HuH-7 (cell line): ENCODE measurements around the gene ADCY3.

ENCODE experiments used
- DNase-seq: peaks from one replicate; pipeline ENCODE4 v3.0.0; 2011; ENCODE audit warnings: low spot score

Gene ADCY3

DNA sequence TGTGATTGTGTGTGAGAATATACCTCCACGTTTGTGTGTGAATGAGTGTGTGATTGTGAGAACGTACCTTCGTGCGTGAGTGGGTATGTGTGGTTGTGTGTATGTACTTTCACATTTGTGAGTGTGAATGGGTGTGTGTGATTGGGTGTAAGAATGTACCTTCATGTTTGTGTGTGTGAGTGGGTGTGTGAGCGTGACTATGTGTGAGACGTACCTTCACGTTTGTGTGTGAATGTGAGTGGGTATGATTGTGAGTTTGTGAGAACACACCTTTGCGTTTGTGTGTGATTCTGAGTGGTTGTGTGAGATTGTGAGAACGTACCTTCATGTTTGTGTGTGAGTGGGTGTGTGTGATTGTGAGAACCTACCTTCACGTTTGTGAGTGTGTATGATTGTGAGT, 5.8 kb upstream of the ADCY3 start:
- DNase-seq = no peak

DNA sequence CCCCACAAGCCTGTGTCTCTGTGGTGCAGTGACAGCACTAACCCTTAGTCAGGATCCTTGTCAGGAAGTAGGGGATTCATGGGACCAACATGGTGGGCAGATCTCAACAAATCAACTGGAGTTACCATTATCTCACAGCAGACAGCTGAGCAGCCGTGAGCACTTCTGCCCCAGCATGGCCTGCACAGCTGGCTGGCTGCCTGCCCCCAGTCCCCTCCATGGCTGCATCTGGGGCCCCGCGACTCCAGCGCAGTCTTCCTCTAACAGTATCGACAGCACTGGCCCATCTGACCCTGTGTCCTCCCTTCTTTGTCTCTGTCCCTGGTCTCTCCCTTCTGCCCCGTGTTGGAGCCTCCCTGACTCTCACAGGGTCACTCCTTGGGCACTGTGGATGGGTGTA, 4.7 kb upstream of the ADCY3 start:
- no peak for DNase-seq

- no peak for DNase-seq
Observed at GRCh38 chr2:24924266-24924665, 4.2 kb upstream of the ADCY3 start.

DNA sequence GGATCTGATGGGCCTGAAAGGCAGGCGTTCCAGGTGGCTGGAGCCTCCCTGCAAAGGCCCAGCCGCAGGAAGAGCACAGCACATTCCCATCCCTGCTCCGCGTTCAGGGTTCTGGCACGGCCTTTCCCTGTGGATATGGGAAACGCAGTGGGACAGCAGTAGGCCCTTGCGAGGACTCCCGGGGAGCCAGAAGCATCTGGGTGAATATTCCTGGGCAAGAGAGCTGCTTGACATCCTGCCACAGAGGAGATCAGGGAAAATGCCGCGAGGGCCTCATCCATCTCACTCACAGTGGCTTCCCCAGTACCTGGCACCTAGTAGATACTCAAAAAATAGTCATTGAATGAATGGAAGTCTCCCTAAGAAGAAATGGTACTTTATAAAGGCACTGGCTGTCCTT, 3.1 kb upstream of the ADCY3 start:
- DNase-seq = no peak

GRCh38 chr2:24922556-24922955, 2.5 kb upstream of the ADCY3 start:
- DNase-seq = no peak

- peak; percentile 85 for DNase-seq
Observed at GRCh38 chr2:24920809-24921441, 888 bp upstream of the ADCY3 start.

DNA sequence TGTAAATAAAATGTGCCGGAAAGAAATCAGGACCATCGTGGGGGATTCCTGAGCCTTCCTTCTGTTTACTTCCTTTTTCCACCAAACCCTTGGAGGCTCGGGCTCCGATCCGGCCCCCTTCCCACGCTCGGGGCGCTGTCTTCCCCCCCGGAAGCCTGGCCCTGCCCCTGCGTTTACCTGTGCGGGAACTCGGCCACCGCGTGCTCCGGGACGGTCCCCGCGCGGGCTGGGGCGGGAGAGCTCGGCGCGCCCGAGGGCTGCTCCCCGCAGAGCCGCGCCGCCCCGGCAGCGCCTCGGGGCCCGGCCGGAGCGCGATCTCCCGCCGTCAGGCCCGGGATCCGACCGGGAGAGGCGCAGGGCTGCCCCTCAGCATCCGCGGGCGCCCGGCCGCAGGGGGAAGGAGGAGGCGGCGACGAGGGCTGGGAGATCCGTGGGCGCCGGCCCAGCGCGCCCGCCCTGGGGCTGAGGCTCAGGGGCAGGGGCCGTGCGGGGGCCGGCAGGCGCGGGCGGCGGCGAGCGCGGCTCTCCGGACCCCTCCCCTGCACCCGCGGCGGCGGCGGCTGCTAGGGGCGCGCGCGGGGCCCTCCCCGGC, 435 bp downstream of the ADCY3 start:
- peak; percentile 28 for DNase-seq

DNA sequence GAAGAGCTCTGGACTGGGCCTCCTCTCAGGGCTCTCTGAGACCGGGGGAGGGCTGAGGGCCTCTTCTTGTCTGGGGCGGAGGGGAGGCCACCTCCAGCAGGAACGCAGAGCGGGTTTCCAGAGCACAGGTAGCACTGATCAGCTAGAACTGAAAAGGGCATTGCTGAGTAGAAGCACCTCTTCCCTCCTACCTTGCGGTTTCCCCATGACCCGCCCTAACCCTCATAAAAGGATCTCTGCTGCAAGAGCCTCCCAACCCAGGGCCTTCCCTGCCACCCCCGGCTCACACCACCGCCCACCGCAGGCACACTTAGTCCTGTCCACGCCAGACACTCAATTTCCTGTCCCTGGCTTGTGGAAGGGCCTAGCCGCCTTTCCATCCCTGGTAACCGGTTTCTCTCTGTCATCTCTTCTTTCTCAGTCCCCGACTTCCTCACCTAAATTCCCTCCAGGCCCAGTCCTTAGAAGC, 966 bp downstream of the ADCY3 start:
- peak; percentile 53 for DNase-seq

DNA sequence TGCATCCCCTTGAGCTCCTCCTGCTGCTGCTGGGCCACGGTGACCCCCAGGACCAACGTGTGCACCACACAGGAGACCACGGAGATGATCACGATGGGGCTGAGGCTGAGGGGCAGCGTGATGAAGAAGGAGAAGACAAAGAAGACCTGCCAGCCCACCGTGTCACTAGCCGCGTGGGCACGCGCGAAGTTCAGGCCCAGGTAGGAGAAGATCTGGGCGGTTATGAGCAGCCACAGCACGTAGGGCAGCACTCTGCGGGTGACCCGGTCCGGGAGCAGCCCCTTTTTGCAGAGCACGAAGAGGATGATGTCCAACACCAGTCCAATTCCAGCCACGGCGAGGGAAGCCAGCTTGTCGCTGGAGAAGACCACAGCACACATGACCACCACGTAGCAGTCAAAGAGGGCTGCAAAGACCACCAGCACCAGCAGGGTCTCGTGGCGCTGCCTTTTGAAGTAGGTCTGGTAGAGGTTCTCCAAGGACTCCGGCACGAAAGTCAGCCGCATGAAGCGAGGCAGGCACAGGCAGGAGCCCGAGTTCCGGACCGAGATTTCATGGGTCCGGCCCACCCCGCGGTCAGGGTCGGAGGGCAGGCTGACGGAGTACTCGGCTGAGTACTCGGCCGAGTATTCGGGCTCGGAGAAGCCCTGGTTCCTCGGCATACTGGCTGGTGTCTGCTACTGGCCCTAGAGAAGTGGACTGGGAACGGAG, 1.6 kb downstream of the ADCY3 start:
- DNase-seq = no peak

DNA sequence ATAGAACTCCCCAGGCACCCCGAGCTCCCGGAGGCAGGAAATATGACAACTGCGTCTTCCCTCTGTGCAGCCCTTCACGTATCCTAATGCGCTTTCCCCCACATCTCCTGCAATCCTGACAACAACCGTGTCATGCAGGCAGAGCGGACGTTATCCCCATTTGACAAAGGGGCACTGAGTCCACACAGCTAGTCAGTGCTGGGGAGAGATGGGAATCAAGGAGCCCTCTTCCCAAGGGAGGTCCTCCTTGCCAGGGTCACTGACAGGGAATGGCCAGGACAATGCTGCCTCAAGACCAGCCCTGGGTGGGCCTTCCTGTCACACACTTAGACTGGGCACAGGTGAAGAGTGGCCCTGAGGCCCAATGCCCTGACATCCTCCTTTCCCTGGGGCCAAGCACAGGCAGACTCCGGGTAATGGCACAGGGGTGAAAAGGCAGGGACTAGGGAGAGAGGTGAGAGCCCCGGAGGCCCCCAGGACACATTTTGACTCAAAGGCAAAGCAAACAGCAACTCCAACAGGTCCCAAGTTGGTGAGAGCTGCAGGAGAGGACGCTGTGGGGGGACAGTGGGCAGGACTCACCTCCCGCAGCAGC, 2.2 kb downstream of the ADCY3 start:
- DNase-seq = no peak

DNA sequence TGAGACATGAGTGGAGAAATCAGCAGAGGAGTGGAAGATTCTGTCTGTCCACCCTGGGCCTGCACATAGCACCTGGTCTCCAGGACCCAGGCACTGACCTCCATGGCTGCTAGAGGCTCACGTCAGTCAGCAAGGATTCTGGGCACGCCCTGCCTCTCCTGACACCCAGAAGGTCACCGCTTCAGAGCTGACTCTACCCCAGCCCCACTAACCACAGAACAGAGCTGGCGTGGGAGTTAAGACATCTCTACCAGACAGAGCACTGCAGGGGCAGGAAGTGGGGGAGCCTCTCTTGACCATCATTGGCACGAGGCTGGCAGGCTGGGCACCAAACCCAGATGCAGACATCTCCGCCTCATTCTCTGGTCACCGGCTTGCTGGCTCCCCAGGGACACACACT, 3.0 kb downstream of the ADCY3 start:
- no peak for DNase-seq

- DNase-seq = no peak
Observed at GRCh38 chr2:24915796-24916195, 4.2 kb downstream of the ADCY3 start.

- DNase-seq = no peak
Observed at GRCh38 chr2:24915175-24915574, 4.9 kb downstream of the ADCY3 start.

GRCh38 chr2:24914713-24915112, 5.3 kb downstream of the ADCY3 start:
- no peak for DNase-seq

GRCh38 chr2:24913911-24914310, 6.1 kb downstream of the ADCY3 start:
- DNase-seq = no peak

DNA sequence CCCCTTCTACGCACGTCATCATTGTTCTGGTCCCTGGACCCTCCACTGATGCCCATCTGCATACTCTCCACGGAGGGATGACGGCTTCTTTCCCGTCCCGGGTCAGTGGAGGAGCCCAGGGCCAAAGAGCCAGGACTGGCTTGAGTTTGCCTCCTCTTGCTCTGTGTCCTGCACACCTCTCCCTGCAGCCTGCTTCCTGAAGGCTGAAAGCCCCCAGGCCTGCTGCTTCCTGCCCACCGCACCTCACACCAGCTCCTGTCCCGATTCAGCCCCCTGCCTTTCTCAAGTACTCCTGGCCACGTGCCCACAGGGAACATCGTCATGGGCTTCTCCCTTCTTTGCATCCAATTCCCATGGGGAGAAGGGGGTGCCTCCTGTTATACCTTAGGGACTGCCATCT, 7.1 kb downstream of the ADCY3 start:
- DNase-seq = no peak

DNA sequence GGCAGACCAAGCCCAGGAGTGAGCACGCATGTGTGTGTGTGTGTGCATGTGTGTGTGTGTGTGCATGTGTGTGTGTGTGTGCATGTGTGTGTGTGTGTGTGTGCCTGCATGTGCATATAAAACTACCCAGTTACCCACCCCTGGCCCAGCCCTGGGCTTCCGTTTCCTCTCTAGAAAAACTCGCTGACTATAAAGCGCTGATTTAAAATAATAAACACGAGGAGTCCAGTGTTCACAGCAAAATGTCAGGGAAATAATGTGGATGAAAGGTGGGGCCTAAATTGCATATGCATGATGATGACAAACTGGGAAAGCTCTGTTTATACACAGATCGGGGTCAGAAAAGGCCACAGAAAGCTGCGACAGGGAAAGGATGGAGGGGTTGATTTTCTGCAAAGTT, 7.5 kb downstream of the ADCY3 start:
- DNase-seq = no peak

DNA sequence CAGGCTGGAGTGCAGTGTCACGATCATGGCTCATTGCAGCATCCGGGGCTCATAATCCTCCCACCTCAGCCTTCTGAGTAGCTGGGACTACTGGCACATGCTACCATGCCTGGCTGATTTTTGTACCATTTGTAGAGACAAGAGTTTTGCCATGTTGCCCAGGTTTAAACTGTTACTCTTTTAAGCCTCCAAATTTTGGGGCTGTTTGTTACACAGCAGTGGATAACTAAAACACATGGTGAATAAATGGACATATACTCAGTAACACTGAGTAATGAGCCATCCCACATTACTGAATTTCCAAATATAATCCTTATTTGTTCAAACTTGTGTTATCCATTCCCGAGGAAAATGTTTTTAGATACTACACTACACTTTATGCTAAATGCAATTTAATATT, 9.8 kb downstream of the ADCY3 start:
- DNase-seq = no peak

DNA sequence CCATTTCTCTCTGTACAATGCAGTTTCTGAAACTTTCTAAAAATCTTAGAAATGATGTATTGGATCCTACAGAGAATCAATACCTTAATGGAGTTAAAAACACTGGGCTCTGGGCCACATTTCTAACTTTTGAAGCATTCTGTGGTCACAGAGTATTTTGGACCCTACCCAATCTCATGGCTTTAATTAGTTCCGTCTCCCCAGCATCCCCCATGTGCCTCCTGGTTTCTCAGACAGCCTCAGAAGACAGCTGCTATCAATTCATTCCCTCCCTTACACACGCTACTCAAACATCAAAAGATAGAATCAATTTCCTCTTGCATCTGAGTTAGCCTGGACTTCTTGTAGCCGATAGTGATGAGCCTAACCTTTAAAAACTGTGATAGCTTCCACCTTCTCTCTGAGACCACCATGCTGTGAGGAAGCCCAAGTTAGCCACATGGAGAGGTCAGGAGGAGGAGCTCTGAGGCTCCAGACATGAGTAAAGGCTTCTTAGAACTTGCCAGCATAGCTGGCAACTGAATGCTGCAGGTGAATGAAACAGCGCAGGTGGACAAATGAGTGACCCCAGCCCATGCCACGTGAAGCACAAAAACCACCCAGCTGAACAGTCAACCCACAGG, 10.4 kb downstream of the ADCY3 start:
- no peak for DNase-seq

- DNase-seq = no peak
Observed at GRCh38 chr2:24908461-24908901, 11.6 kb downstream of the ADCY3 start.

DNA sequence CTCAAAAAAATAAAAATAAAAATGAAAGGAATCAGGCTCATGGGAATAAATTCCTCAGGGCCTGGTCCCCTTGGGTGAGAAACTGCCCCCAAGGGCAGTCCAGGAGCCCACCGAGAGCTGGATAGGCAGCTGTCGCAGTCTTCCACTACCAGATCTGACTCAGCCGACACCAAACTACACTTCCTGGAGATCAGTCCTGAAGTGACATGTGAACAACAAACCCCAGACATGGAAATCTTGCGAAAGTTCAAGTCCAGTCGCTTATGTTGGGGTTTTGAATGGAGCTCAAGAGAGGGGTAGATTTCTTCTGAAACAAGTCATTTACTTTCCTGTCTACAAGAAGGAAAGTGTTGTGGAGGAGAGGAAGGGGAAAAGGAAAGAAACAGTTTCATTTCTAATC, 12.9 kb downstream of the ADCY3 start:
- no peak for DNase-seq

DNA sequence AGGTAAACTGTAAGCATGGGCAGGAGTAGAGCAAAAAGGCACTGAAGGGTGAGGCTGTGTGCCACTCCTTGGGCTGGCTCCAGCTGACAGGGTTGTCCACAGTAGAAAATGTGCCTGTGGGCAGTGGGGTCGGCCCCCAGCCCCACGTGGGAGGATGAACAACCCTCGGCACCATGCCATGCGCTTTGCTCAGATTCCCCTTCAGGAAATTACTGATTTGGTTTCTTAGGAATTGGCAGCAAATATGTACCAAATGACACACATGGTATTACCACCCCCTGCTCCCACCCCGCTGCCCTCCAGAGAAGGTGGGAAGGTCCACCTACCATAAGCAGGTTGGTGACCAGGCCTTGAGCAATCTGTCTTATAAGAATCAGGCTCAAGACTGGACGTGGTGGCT, 13.6 kb downstream of the ADCY3 start:
- DNase-seq = no peak
